22Rv1 (cell line): ENCODE data around the gene DAAM2.

Source experiments
- H3K27ac ChIP-seq: fragments of 450-650 bp; 2 replicates; pipeline ENCODE4 v1.5.1; 2017
- CTCF ChIP-seq: fragments of 450-650 bp; IDR thresholded peaks from 2 replicates; pipeline ENCODE4 v1.5.1; 2017; ENCODE audit warnings: mild to moderate bottlenecking
- ZFX ChIP-seq: fragments of 450-650 bp; IDR thresholded peaks from 2 replicates; pipeline ENCODE4 v1.6.1; 2017; ENCODE audit warnings: antibody characterized with exemption, borderline replicate concordance

DAAM2 gene

GRCh38 chr6:39906318-39906761, 114.2 kb downstream of the DAAM2 start:
- H3K27ac ChIP-seq: no peak overlapping the region
- TF ChIP-seq ZFX (no peak), CTCF (no peak)

- TF ChIP-seq ZFX: no peak
- TF ChIP-seq CTCF: no peak
- H3K27ac ChIP-seq: no peak overlapping the region
Observed at GRCh38 chr6:39907871-39908575, 115.8 kb downstream of the DAAM2 start.

- no peak for TF ChIP-seq CTCF
- TF ChIP-seq ZFX: no peak
- H3K27ac ChIP-seq: no peak overlapping the region
Observed at GRCh38 chr6:39908838-39909583, 116.8 kb downstream of the DAAM2 start.

GRCh38 chr6:39909701-39910100, 117.5 kb downstream of the DAAM2 start:
- TF ChIP-seq ZFX (no peak), CTCF (no peak)
- no peak overlapping the region for H3K27ac ChIP-seq

GRCh38 chr6:39910164-39910563, 118.0 kb downstream of the DAAM2 start:
- TF ChIP-seq CTCF (no peak), ZFX (no peak)
- no peak overlapping the region for H3K27ac ChIP-seq

- TF ChIP-seq ZFX: no peak
- no peak for TF ChIP-seq CTCF
- no peak overlapping the region for H3K27ac ChIP-seq
Observed at GRCh38 chr6:39910744-39911143, 118.6 kb downstream of the DAAM2 start.

GRCh38 chr6:39911513-39912125, 119.4 kb downstream of the DAAM2 start:
- H3K27ac ChIP-seq: no peak overlapping the region
- TF ChIP-seq CTCF (no peak), ZFX (no peak)
